H1 (cell line): ENCODE measurements around the gene TXNRD3. TPM values are rescaled to one million over a fixed set of nuclear protein-coding genes. Genes with fewer than 3 reads are reported as not detected.

Experiments
- CTCF ChIA-PET: fragments of 300-600 bp; sonication (Branson Sonifier 250); formaldehyde crosslinking; loops from one replicate; lab custom pipeline; 2021; ENCODE audit not compliant: partially characterized antibody; lab: Charles Lee
- POLR2A ChIA-PET: fragments of 300-600 bp; sonication (Branson Sonifier 250); formaldehyde crosslinking; loops from one replicate; lab custom pipeline; 2021; ENCODE audit warnings: inconsistent platforms; ENCODE audit not compliant: partially characterized antibody; lab: Charles Lee
- DNase-seq, 2 experiments: peaks; one replicate each; pipeline versions ENCODE4 v3.0.0 to v3.0.0-alpha.2; 2010 to 2022; ENCODE audit warnings: low spot score in 2 of 2, low read depth in 1 of 2, mixed read lengths in 1 of 2
- FAIRE-seq: peaks from 2 replicates; lab custom pipeline; 2011; peaks lifted over from hg19 to GRCh38; lab: Jason Lieb, UNC
- H2AFZ ChIP-seq: 2 replicates; pipeline ENCODE4 v1.8.1; 2012; ENCODE audit warnings: low read length, inconsistent platforms
- H2AK5ac ChIP-seq: 2 replicates; pipeline ENCODE4 v1.6.1; 2013; ENCODE audit warnings: low read depth, low read length
- H2BK120ac ChIP-seq: replicated peaks from 2 replicates; pipeline ENCODE3; 2013; ENCODE audit warnings: low read depth, low read length, inconsistent platforms
- H2BK12ac ChIP-seq: 2 replicates; pipeline ENCODE4 v1.6.1; 2013; ENCODE audit warnings: low read depth, low read length
- H2BK15ac ChIP-seq: 2 replicates; pipeline ENCODE4 v1.6.1; 2013; ENCODE audit warnings: low read length
- H2BK20ac ChIP-seq: 2 replicates; pipeline ENCODE4 v1.6.1; 2013; ENCODE audit warnings: low read length
- H2BK5ac ChIP-seq: 2 replicates; pipeline ENCODE4 v1.6.1; 2013; ENCODE audit warnings: low read depth, low read length
- H3K14ac ChIP-seq: 2 replicates; pipeline ENCODE4 v1.6.1; 2013; ENCODE audit warnings: inconsistent platforms; ENCODE audit not compliant: insufficient read length
- H3K18ac ChIP-seq: 2 replicates; pipeline ENCODE4 v1.6.1; 2013; ENCODE audit warnings: low read length; ENCODE audit errors: extremely low read depth
- H3K23ac ChIP-seq: 2 replicates; pipeline ENCODE4 v1.6.1; 2013; ENCODE audit warnings: inconsistent platforms; ENCODE audit not compliant: insufficient read length
- H3K23me2 ChIP-seq: 2 replicates; pipeline ENCODE4 v1.6.1; 2013; ENCODE audit warnings: low read depth, low read length
- H3K27ac ChIP-seq: 2 replicates; pipeline ENCODE4 v1.6.1; 2011; ENCODE audit warnings: low read depth, low read length, inconsistent platforms
- H3K27me3 ChIP-seq, 4 experiments: replicated peaks in 1 of 4; 1 replicate in 1 of 4; 2 replicates in 3 of 4; pipeline versions ENCODE4 v1.6.1 to v1.8.1; 2011 to 2013; ENCODE audit warnings: low read length in 3 of 4, mild to moderate bottlenecking in 3 of 4, inconsistent platforms in 2 of 4, mixed read lengths in 2 of 4, moderate library complexity in 1 of 4; ENCODE audit not compliant: control insufficient read depth in 3 of 4, insufficient read depth in 3 of 4; ENCODE audit errors: extremely low read depth in 1 of 4
- H3K36me3 ChIP-seq, 4 experiments: 2 replicates each; pipeline versions ENCODE4 v1.6.1 to v1.8.1; 2011 to 2013; ENCODE audit warnings: mild to moderate bottlenecking in 4 of 4, low read length in 3 of 4, moderate library complexity in 2 of 4, control low read depth in 1 of 4, inconsistent platforms in 1 of 4; ENCODE audit not compliant: insufficient read depth in 4 of 4, control insufficient read depth in 2 of 4
- H3K4ac ChIP-seq: replicated peaks from 2 replicates; pipeline ENCODE3; 2013; ENCODE audit warnings: low read length, low read depth, mixed read lengths, inconsistent platforms; ENCODE audit not compliant: insufficient read length
- H3K4me1 ChIP-seq, 4 experiments: replicated peaks in 1 of 4; 1 replicate in 1 of 4; 2 replicates in 3 of 4; pipeline versions ENCODE4 v1.6.1 to v1.8.1; 2011 to 2013; ENCODE audit warnings: low read length in 3 of 4, inconsistent platforms in 2 of 4, mixed read lengths in 1 of 4; ENCODE audit not compliant: insufficient read depth in 4 of 4, control insufficient read depth in 3 of 4
- H3K4me2 ChIP-seq, 2 experiments: 2 replicates each; pipeline versions ENCODE4 v1.6.1 to v1.8.1; 2011 to 2013; ENCODE audit warnings: low read depth in 2 of 2, low read length in 2 of 2, control low read depth in 1 of 2, inconsistent platforms in 1 of 2, mild to moderate bottlenecking in 1 of 2; ENCODE audit not compliant: insufficient read depth in 1 of 2
- H3K4me3 ChIP-seq, 4 experiments: fragments of 200-600, 300-600 bp in 1 of 4; sonication (generic), shearing (Covaris generic), sonication (Bioruptor Twin) in 1 of 4; 2 replicates each; pipeline versions ENCODE4 v1.5.1 to v1.8.1; 2011 to 2016; ENCODE audit warnings: low read length in 4 of 4, low read depth in 3 of 4, control low read depth in 2 of 4, inconsistent platforms in 2 of 4, mild to moderate bottlenecking in 2 of 4, mixed read lengths in 1 of 4, moderate library complexity in 1 of 4; ENCODE audit not compliant: insufficient read depth in 2 of 4; ENCODE audit errors: extremely low read depth in 1 of 4
- H3K56ac ChIP-seq: replicated peaks from 2 replicates; pipeline ENCODE3; 2013; ENCODE audit warnings: low read depth, mild to moderate bottlenecking, mixed read lengths, low read length, inconsistent platforms; ENCODE audit not compliant: insufficient read length
- H3K79me1 ChIP-seq: 2 replicates; pipeline ENCODE4 v1.6.1; 2013; ENCODE audit warnings: low read depth, low read length, control low read depth
- H3K79me2 ChIP-seq, 2 experiments: 2 replicates each; pipeline versions ENCODE4 v1.6.1 to v1.8.1; 2012 to 2013; ENCODE audit warnings: low read length in 2 of 2, mild to moderate bottlenecking in 2 of 2, inconsistent platforms in 1 of 2; ENCODE audit not compliant: insufficient read depth in 2 of 2, control insufficient read depth in 1 of 2
- H3K9ac ChIP-seq, 4 experiments: replicated peaks in 1 of 4; 1 replicate in 1 of 4; 2 replicates in 3 of 4; pipeline versions ENCODE4 v1.6.1 to v1.8.1; 2011 to 2013; ENCODE audit warnings: low read depth in 3 of 4, low read length in 3 of 4, control low read depth in 2 of 4, mild to moderate bottlenecking in 2 of 4, moderate library complexity in 2 of 4, inconsistent platforms in 1 of 4; ENCODE audit errors: extremely low read depth in 1 of 4
- H3K9me3 ChIP-seq, 2 experiments: 2 replicates each; pipeline versions ENCODE4 v1.6.1 to v1.8.1; 2012 to 2013; ENCODE audit warnings: mild to moderate bottlenecking in 2 of 2, moderate library complexity in 2 of 2, control low read depth in 1 of 2, inconsistent platforms in 1 of 2, low read depth in 1 of 2, low read length in 1 of 2, mixed read lengths in 1 of 2; ENCODE audit not compliant: insufficient read depth in 2 of 2
- H4K20me1 ChIP-seq, 2 experiments: replicated peaks in 1 of 2; 2 replicates each; pipeline versions ENCODE3 to v1.8.1; 2011 to 2013; ENCODE audit warnings: inconsistent platforms in 2 of 2, low read length in 2 of 2, mild to moderate bottlenecking in 1 of 2; ENCODE audit not compliant: insufficient read depth in 2 of 2, control insufficient read depth in 1 of 2
- H4K5ac ChIP-seq: 2 replicates; pipeline ENCODE4 v1.6.1; 2013; ENCODE audit warnings: low read length, low read depth, mixed read lengths, inconsistent platforms; ENCODE audit not compliant: insufficient read length
- H4K8ac ChIP-seq: 2 replicates; pipeline ENCODE4 v1.8.0; 2013; ENCODE audit warnings: mild to moderate bottlenecking, moderate library complexity, low read length, inconsistent platforms; ENCODE audit not compliant: insufficient read depth; ENCODE audit errors: extremely low read depth
- H4K91ac ChIP-seq: replicated peaks from 2 replicates; pipeline ENCODE3; 2013; ENCODE audit warnings: low read length, mixed read lengths, inconsistent platforms; ENCODE audit not compliant: insufficient read length
- CHD1 ChIP-seq: IDR thresholded peaks from 2 replicates; pipeline ENCODE4 v1.6.1; 2012; ENCODE audit warnings: low read depth, low read length, improper control_type of control experiment
- EZH2 ChIP-seq: fragments of 200-600 bp; sonication (generic); IDR thresholded peaks from 2 replicates; pipeline ENCODE4 v1.7.1; 2012; ENCODE audit warnings: low read depth, mild to moderate bottlenecking, moderate library complexity, low read length, inconsistent platforms; ENCODE audit not compliant: severe bottlenecking
- GABPA ChIP-seq: IDR thresholded peaks from 2 replicates; pipeline ENCODE4 v1.6.1; 2011; ENCODE audit warnings: mild to moderate bottlenecking, low read length, moderate library complexity, borderline replicate concordance; ENCODE audit not compliant: insufficient read depth
- HDAC2 ChIP-seq, 2 experiments: fragments of 300-600 bp in 1 of 2; sonication (generic) in 1 of 2; IDR thresholded peaks; 2 replicates each; pipeline ENCODE4 v1.6.1; 2011 to 2012; ENCODE audit warnings: low read depth in 2 of 2, low read length in 2 of 2, mild to moderate bottlenecking in 2 of 2, moderate library complexity in 2 of 2, borderline replicate concordance in 1 of 2, inconsistent platforms in 1 of 2
- MAFK ChIP-seq: IDR thresholded peaks from 2 replicates; pipeline ENCODE4 v1.6.1; 2012; ENCODE audit warnings: low read depth, mild to moderate bottlenecking, improper control_type of control experiment, low read length
- RAD21 ChIP-seq, 2 experiments: IDR thresholded peaks in 1 of 2; conservative IDR thresholded peaks in 1 of 2; 2 replicates each; pipeline ENCODE4 v1.6.1; 2011; ENCODE audit warnings: low read depth in 2 of 2, low read length in 2 of 2, improper control_type of control experiment in 1 of 2, inconsistent platforms in 1 of 2, mild to moderate bottlenecking in 1 of 2, moderate library complexity in 1 of 2
- RFX5 ChIP-seq: IDR thresholded peaks from 2 replicates; pipeline ENCODE4 v1.6.1; 2011; ENCODE audit warnings: low read depth, low read length, improper control_type of control experiment, borderline replicate concordance
- SIRT6 ChIP-seq: IDR thresholded peaks from one replicate; pipeline ENCODE4 v1.7.1; 2012; ENCODE audit warnings: low read length, inconsistent platforms
- SP1 ChIP-seq: IDR thresholded peaks from 2 replicates; pipeline ENCODE4 v1.6.1; 2011; ENCODE audit warnings: low read depth, low read length
- SP2 ChIP-seq: IDR thresholded peaks from 2 replicates; pipeline ENCODE4 v1.6.1; 2012; ENCODE audit warnings: mild to moderate bottlenecking, low read length, inconsistent platforms
- WGBS, 2 experiments: shearing (Covaris generic) in 1 of 2; methylation state at CpG; one replicate each; pipeline versions ENCODE4 v1.1.6 to v1.1.7; 2013 to 2015; ENCODE audit warnings: low lambda C conversion rate in 2 of 2, mixed read lengths in 2 of 2, inconsistent platforms in 1 of 2, low coverage in 1 of 2, missing lambda C conversion rate in 1 of 2; ENCODE audit not compliant: insufficient replicate concordance in 2 of 2, insufficient coverage in 1 of 2, insufficient read length in 1 of 2; ENCODE audit errors: extremely low coverage in 1 of 2, missing lambda C conversion rate in 1 of 2; 5-methylcytosine and 5-hydroxymethylcytosine counted together
- polyA plus RNA-seq, 7 experiments: library from polyadenylated mRNA; depleted of rRNA in 3 of 7; stranded (reverse) in 5 of 7; unstranded in 2 of 7; fragments of >200 nt in 5 of 7; fragments of 200-250 nt in 2 of 7; gene quantifications; 1 replicate in 5 of 7; 2 replicates in 1 of 7; 4 replicates in 1 of 7; pipeline versions ENCODE4 v1.2.1 to v1.2.3, GENCODE V29; 2011 to 2013; ENCODE audit warnings: missing spikeins in 2 of 7, mixed read lengths in 2 of 7
- total RNA-seq: library from RNA; stranded (reverse); fragmentation: NEBNext Ultra II Directional; extraction: Animal tissue kit (Norgen Biotek cat#: 25700); gene quantifications from 2 replicates; pipeline ENCODE4 v1.2.1, GENCODE V29; 2021
- TF ChIP-seq, protein P1 (sequence below): IDR thresholded peaks from 2 replicates; pipeline ENCODE4 v1.6.1; 2011; ENCODE audit warnings: low read depth, mild to moderate bottlenecking, low read length; ENCODE audit not compliant: insufficient read depth

The TXNRD3 gene
- total and polyA plus RNA-seq, 2 of the 8 experiments (the other 6 are each of a cell fraction or from before 2014, with no cell fraction given) = 3.4 to 4.3 TPM

- Histone ChIP-seq H3K4me1 (peaks cover 0 to 10% (median 6%) of the 10 kb centered on the region in 4 experiments; a peak in 5 of 7 replicates), H4K20me1 (no peaks in the 10 kb centered on the region), H3K9me3 (no peaks in the 10 kb centered on the region), H2BK12ac (no peak overlapping the region), H2BK15ac (no peak overlapping the region; the same call in 1 of the 2 replicates), H3K23me2 (no peaks in the 10 kb centered on the region), H2BK5ac (no peak overlapping the region), H3K4ac (no peak overlapping the region), H3K79me2 (no peaks in the 10 kb centered on the region), H3K4me2 (no peak overlapping the region), H2BK120ac (no peak overlapping the region), H3K23ac (no peak overlapping the region), H2AFZ (no peak overlapping the region), H3K18ac (no peak overlapping the region), H2AK5ac (no peak overlapping the region), H3K9ac (no peak overlapping the region), H2BK20ac (no peak overlapping the region), H4K8ac (no peak overlapping the region), H3K4me3 (no peak overlapping the region), H3K14ac (no peak overlapping the region), H3K36me3 (no peaks in the 10 kb centered on the region)
- whole genome bisulfite sequencing, 2 experiments = 87% methylated on average over 5 of the region's 5 CpGs; no CpG with 5 or more reads in 1 of the 2 experiments
- DNase-seq = no peak
- CTCF ChIA-PET = interaction anchor here (0.8 to 1.9 kb wide), 9 partner anchors 10 to 299 kb away, joined by 3 to 11 read pairs (median 6); partner anchors contain the start of gene PLXNA1
- POLR2A ChIA-PET = no interaction called here
- no peak for TF ChIP-seq CHD1
- no peak for TF ChIP-seq SIRT6
- TF ChIP-seq RAD21 (IDR thresholded peaks at IDR 0.05 in 1 of 2, conservative IDR thresholded peaks at IDR 0.05 in 1 of 2; ENCODE audit: low read depth in 2 of 2, low read length in 2 of 2) = no peak
- no peak for TF ChIP-seq SP1
- no peak for TF ChIP-seq SP2
- TF ChIP-seq MAFK = no peak
- TF ChIP-seq RFX5 = no peak
- TF ChIP-seq, protein P1, sequence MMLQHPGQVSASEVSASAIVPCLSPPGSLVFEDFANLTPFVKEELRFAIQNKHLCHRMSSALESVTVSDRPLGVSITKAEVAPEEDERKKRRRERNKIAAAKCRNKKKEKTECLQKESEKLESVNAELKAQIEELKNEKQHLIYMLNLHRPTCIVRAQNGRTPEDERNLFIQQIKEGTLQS = no peak
- TF ChIP-seq GABPA = no peak
- TF ChIP-seq EZH2 = no peak
- TF ChIP-seq HDAC2 (IDR thresholded peaks at IDR 0.05; ENCODE audit: borderline replicate concordance in 1 of 2, low read depth in 2 of 2, low read length in 2 of 2) = no peak
- TF ChIP-seq, all 59 proteins: peak for 0
- H4K91ac ChIP-seq = no peak overlapping the region
- no peak overlapping the region for H3K27ac ChIP-seq
- FAIRE-seq = no peak
- no peaks in the 10 kb centered on the region for H3K79me1 ChIP-seq
- H4K5ac ChIP-seq = no peak overlapping the region
- H3K27me3 ChIP-seq = peaks cover 2 to 19% (median 12%) of the 10 kb centered on the region in 4 experiments; a peak in 6 of 7 replicates
- H3K56ac ChIP-seq = no peak overlapping the region
Measured at GRCh38 chr3:126683069-126683468, 28.1 kb upstream of the TXNRD3 start.
